Right lobe of liver (tissue), 6 donors: ENCODE results near the gene FCMR. TPM values are rescaled to one million over a fixed set of nuclear protein-coding genes. Genes with fewer than 3 reads are reported as not detected.

Source experiments
- ATAC-seq, 4 donors: fragments of 200-7000 bp; cut with Tn5 transposase; one replicate each; pipeline ENCODE4 v1.9.1; 2020; ENCODE audit warnings: mild to moderate bottlenecking in 4 of 4, moderate library complexity in 4 of 4
- DNase-seq, 3 donors: peaks; one replicate each; pipeline ENCODE4 v3.0.0-alpha.2; 2020
- H3K27ac ChIP-seq, 3 donors: fragments of 200-600 bp; one replicate each; pipeline ENCODE4 v1.8.0; 2022
- H3K27me3 ChIP-seq, 2 donors: fragments of 200-600 bp; one replicate each; pipeline ENCODE4 v1.8.0; 2022
- H3K36me3 ChIP-seq, 4 donors: fragments of 200-600 bp; sonication (generic) in 1 of 4; one replicate each; pipeline versions ENCODE4 v1.5.1 to v1.8.0; 2017 to 2022; ENCODE audit warnings: control low read depth in 1 of 4
- H3K4me1 ChIP-seq, 4 donors: fragments of 200-600 bp; sonication (generic) in 1 of 4; one replicate each; pipeline versions ENCODE4 v1.5.1 to v1.8.0; 2017 to 2022; ENCODE audit warnings: control low read depth in 1 of 4
- H3K4me3 ChIP-seq, 3 donors: fragments of 200-600 bp; one replicate each; pipeline ENCODE4 v1.8.0; 2022
- H3K9me3 ChIP-seq, 4 donors: fragments of 200-600 bp; sonication (generic) in 1 of 4; one replicate each; pipeline versions ENCODE4 v1.5.1 to v1.8.0; 2017 to 2022; ENCODE audit warnings: control low read depth in 1 of 4
- CTCF ChIP-seq, 4 donors: fragments of 200-600 bp in 3 of 4; fragments of 450-650 bp in 1 of 4; IDR thresholded peaks; one replicate each; pipeline versions ENCODE4 v1.5.1 to v1.8.0; 2016 to 2022; ENCODE audit warnings: antibody characterized with exemption in 4 of 4, mild to moderate bottlenecking in 2 of 4
- POLR2A ChIP-seq: fragments of 450-650 bp; IDR thresholded peaks from one replicate; pipeline ENCODE4 v1.6.1; 2017; ENCODE audit warnings: antibody characterized with exemption, mild to moderate bottlenecking
- WGBS: methylation state at CpG from one replicate; pipeline ENCODE4 v1.1.6; 2018; ENCODE audit warnings: low coverage, low lambda C conversion rate; ENCODE audit not compliant: insufficient coverage; ENCODE audit errors: missing lambda C conversion rate; 5-methylcytosine and 5-hydroxymethylcytosine counted together
- intact Hi-C, 2 donors: fragments of 100-400 bp; cut with DNase I; formaldehyde crosslinking; loops; one replicate each; pipeline versions ENCODE4 v1.11.2 to v1.14.1; 2022
- total RNA-seq, 6 experiments: library from RNA; depleted of rRNA in 2 of 6; stranded (reverse); fragments of >200 nt in 2 of 6; fragmentation: NEBNext Ultra II Directional in 3 of 6; extraction: Animal tissue kit (Norgen Biotek cat#: 25700) in 3 of 6; gene quantifications; one replicate each; pipeline versions ENCODE4 v1.1.0 to v1.2.4, GENCODE V29; 2016 to 2023
- donor health status: DM: no; HTN: yes; CAD: no.
- donor health status: DM: no; HTN: no; CAD: no.
- donor health status: DM: no; HTN: no; CAD: no.
- donor health status: DM: no; HTN: yes; CAD: no.
- donor health status: DM: no; HTN: yes; CAD: no.

FCMR gene
- total RNA-seq, 6 experiments from 2014 or later = 0.80 to 3.2 (median 1.4) TPM

DNA sequence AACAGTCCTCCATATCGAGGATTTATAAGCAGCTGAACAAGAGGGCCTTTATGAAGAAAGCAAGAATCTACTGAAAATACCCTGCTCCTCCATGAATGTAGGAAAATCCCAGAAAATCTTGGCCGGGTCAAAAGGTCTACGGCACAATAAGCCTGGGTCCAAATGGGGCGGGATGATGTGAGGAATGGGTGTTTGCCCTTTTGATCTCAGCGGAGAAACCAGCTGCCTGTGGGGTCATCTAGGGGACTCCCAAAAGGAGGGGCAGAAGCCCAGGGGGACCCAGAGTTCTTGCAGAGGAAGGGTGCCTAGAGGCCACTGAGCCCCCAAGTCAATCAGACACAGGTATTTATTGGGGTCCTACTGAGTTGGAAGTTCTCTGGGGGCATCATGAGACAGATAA is 35.9 kb upstream of the FCMR start:
- no peak for ATAC-seq
- intact Hi-C loops = no loop called here
- 60% methylated on average over 3 of the region's 5 CpGs for WGBS
- Histone ChIP-seq H3K27ac (no peak overlapping the region), H3K4me1 (peaks cover 0 to 39% (median 17%) of the 10 kb centered on the region in 4 donors), H3K36me3 (no peaks in the 10 kb centered on the region), H3K9me3 (no peaks in the 10 kb centered on the region), H3K27me3 (no peaks in the 10 kb centered on the region), H3K4me3 (no peak overlapping the region)
- TF ChIP-seq POLR2A = no peak
- DNase-seq = no peak

DNA sequence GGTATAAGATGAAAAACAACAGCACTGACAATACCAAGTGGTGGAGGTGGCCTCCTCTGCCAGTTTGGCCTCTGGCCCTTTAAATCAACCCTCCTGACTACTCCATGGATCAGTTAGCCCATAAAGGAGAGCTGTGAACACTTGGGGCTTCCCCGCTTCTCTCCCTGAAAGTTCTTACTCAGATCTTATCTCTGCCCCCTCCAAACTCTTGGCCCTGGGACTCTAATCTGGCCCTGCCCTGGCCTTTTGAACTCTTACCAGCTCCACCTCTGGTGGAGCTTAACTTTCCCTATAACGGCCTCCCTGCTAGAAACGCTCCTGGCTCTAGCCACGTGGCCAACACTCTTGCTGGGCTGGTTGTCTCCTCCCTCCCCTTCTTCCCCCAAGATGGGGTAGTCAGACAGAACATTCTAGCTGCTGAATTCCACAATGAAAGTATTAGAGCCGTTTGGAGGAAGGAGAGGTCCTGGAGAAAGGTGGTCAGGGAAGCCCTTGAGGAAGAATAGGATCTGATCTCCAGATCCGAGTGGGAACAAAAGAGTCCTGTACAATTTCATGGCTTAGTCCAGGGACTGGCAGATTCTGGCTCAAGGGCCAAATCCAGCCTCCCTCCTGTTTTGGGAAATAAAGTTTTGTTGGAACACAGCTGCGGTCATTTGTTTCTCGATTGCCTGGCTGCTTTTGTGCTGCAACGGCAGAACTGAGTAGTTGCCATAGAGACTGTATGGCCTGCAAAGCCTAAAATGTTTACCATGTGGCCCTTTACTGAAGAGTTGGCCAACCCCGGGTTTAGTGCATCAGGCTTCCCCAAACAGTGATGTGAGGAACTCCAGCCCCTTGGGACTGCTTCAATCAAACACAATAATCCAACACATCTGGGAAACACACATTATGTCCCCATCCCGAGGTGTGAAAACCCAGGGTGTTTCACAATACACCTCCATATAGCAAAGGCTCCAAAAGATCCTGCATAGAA is 34.0 kb upstream of the FCMR start:
- intact Hi-C loops = no loop called here
- H3K4me1 ChIP-seq = peaks cover 0 to 56% (median 24%) of the 10 kb centered on the region in 4 donors
- H3K4me3 ChIP-seq = no peak overlapping the region
- DNase-seq = peak; percentile 39 to 75 (median 73)
- H3K27ac ChIP-seq = peak overlapping the region in 1 of 3 donors; percentile 82
- no peak for TF ChIP-seq POLR2A
- no peak for TF ChIP-seq CTCF (IDR thresholded peaks at IDR 0.05)
- 33% methylated on average over 8 of the region's 11 CpGs for WGBS
- ATAC-seq = peak; percentile 54 to 75 (median 69)
- no peaks in the 10 kb centered on the region for H3K9me3 ChIP-seq
- no peaks in the 10 kb centered on the region for H3K27me3 ChIP-seq
- H3K36me3 ChIP-seq = no peaks in the 10 kb centered on the region

GRCh38 chr1:206954459-206955342 is 33.0 kb upstream of the FCMR start:
- Histone ChIP-seq H3K9me3 (no peaks in the 10 kb centered on the region), H3K27ac (peak overlapping the region in 2 of 3 donors; percentile 1 to 82), H3K27me3 (no peaks in the 10 kb centered on the region), H3K36me3 (no peaks in the 10 kb centered on the region), H3K4me3 (no peak overlapping the region), H3K4me1 (peaks cover 0 to 67% (median 31%) of the 10 kb centered on the region in 4 donors)
- intact Hi-C loops = no loop called here
- ATAC-seq (no peak), DNase-seq (no peak)
- WGBS = 57% methylated on average over 9 of the region's 10 CpGs
- TF ChIP-seq POLR2A (no peak), CTCF (IDR thresholded peaks at IDR 0.05) (no peak)

GRCh38 chr1:206953626-206954025 is 31.9 kb upstream of the FCMR start:
- no peaks in the 10 kb centered on the region for H3K27me3 ChIP-seq
- peak overlapping the region in 2 of 3 donors; percentile 1 to 82 for H3K27ac ChIP-seq
- 20% methylated on average over 1 of the region's 2 CpGs for WGBS
- ATAC-seq = no peak
- no peaks in the 10 kb centered on the region for H3K36me3 ChIP-seq
- H3K4me1 ChIP-seq = peaks cover 0 to 72% (median 36%) of the 10 kb centered on the region in 4 donors
- intact Hi-C loops = no loop called here
- no peak for DNase-seq
- H3K9me3 ChIP-seq = no peaks in the 10 kb centered on the region
- H3K4me3 ChIP-seq = no peak overlapping the region
- no peak for TF ChIP-seq CTCF (IDR thresholded peaks at IDR 0.05)
- no peak for TF ChIP-seq POLR2A
